ENCODE results near the gene CROCC2.

DNA sequence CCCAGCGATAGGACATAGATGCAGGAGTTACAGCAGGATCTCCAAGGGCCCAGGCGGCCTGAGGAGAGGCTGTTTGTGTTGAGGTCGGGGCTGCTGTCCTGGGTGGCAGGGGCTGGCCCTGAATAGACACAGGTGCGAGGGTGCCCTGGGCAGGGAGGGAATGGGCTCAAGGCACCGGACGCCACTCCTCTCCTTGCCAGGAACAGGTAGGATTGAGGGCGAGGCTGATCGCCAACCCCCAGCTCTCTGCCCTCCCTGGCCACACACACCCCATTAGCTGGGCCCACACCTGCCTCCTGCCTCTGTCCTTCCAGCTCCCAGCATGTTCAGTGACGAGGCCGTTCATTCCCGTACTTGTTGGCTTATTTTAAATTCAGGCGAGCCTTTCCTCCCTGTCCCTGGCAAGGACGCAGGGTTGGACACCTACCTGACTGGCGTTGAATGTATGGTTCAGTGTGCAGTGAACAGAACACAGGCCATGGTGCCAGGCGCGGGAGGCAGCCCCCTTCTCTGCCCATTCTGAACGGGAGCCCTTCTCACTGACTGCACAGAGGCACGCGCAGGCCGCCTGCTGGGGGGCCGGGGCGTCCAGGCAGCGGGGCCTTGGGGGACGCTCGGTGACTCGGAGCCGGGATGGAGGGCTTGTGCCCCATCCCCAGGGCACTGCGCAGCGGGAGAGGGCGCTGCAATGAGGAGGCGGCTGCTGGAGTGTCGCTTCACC, 51.0 kb downstream of the CROCC2 start:
- TF ChIP-seq, protein P1, sequence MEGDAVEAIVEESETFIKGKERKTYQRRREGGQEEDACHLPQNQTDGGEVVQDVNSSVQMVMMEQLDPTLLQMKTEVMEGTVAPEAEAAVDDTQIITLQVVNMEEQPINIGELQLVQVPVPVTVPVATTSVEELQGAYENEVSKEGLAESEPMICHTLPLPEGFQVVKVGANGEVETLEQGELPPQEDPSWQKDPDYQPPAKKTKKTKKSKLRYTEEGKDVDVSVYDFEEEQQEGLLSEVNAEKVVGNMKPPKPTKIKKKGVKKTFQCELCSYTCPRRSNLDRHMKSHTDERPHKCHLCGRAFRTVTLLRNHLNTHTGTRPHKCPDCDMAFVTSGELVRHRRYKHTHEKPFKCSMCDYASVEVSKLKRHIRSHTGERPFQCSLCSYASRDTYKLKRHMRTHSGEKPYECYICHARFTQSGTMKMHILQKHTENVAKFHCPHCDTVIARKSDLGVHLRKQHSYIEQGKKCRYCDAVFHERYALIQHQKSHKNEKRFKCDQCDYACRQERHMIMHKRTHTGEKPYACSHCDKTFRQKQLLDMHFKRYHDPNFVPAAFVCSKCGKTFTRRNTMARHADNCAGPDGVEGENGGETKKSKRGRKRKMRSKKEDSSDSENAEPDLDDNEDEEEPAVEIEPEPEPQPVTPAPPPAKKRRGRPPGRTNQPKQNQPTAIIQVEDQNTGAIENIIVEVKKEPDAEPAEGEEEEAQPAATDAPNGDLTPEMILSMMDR (IDR thresholded peaks at IDR 0.05 in 4 of 5, conservative IDR thresholded peaks at IDR 0.05 in 1 of 5), result no peak
- TF ChIP-seq POLR2A (IDR thresholded peaks at IDR 0.05), result no peak
